Neural cell (in vitro differentiated cells): ENCODE data around the gene ACTL8.

Source experiments
- CTCF ChIP-seq: fragments of 450-650 bp; IDR thresholded peaks from 2 replicates; pipeline ENCODE4 v1.5.1; 2014; ENCODE audit warnings: antibody characterized with exemption, mild to moderate bottlenecking, moderate library complexity; ENCODE audit not compliant: poor library complexity, severe bottlenecking
- RAD21 ChIP-seq: fragments of 450-650 bp; conservative IDR thresholded peaks from 2 replicates; pipeline ENCODE4 v1.6.1; 2014; ENCODE audit warnings: antibody characterized with exemption, mild to moderate bottlenecking, moderate library complexity

GRCh38 chr1:17790383-17791054, 35.4 kb downstream of the ACTL8 start:
- no peak for TF ChIP-seq CTCF
- TF ChIP-seq RAD21 = no peak
